Skeletal muscle tissue (tissue), 4 donors: ENCODE measurements around the gene CCNY. TPM values are rescaled to one million over a fixed set of nuclear protein-coding genes. Genes with fewer than 3 reads are reported as not detected.
"Not testable (repeated sequence)": the region's sequence is repeated elsewhere in the genome, so short reads cannot be mapped to it uniquely, and the experiment has no call there.

Source experiments
- H3K27ac ChIP-seq: one replicate; pipeline ENCODE4 v1.7.0; 2013; ENCODE audit warnings: mild to moderate bottlenecking, low read depth, low read length, inconsistent platforms
- H3K27me3 ChIP-seq, 3 donors: one replicate each; pipeline ENCODE4 v1.7.0; 2013; ENCODE audit warnings: low read length in 3 of 3; ENCODE audit not compliant: control insufficient read depth in 3 of 3, insufficient read depth in 3 of 3
- H3K36me3 ChIP-seq, 3 donors: one replicate each; pipeline ENCODE4 v1.7.0; 2013; ENCODE audit warnings: low read length in 3 of 3; ENCODE audit not compliant: control insufficient read depth in 3 of 3, insufficient read depth in 3 of 3
- H3K4me1 ChIP-seq, 3 donors: one replicate each; pipeline ENCODE4 v1.7.0; 2013; ENCODE audit warnings: low read length in 3 of 3, mild to moderate bottlenecking in 3 of 3; ENCODE audit not compliant: control insufficient read depth in 3 of 3, insufficient read depth in 3 of 3
- H3K4me3 ChIP-seq, 3 donors: one replicate each; pipeline ENCODE4 v1.7.0; 2013; ENCODE audit warnings: low read length in 3 of 3
- H3K9ac ChIP-seq, 3 donors: one replicate each; pipeline ENCODE4 v1.7.0; 2013; ENCODE audit warnings: low read length in 3 of 3, mild to moderate bottlenecking in 3 of 3, moderate library complexity in 2 of 3, low read depth in 1 of 3
- H3K9me3 ChIP-seq, 3 donors: one replicate each; pipeline ENCODE4 v1.7.0; 2013; ENCODE audit warnings: low read length in 3 of 3; ENCODE audit not compliant: control insufficient read depth in 3 of 3
- total RNA-seq: library from RNA; depleted of rRNA; stranded (reverse); fragments of >200 nt; gene quantifications from one replicate; pipeline ENCODE4 v1.2.3, GENCODE V29; 2014
- donor health status: Osteomylitis.

CCNY gene
- total RNA-seq, 1 donor from 2014 or later, result 45.9 TPM

DNA sequence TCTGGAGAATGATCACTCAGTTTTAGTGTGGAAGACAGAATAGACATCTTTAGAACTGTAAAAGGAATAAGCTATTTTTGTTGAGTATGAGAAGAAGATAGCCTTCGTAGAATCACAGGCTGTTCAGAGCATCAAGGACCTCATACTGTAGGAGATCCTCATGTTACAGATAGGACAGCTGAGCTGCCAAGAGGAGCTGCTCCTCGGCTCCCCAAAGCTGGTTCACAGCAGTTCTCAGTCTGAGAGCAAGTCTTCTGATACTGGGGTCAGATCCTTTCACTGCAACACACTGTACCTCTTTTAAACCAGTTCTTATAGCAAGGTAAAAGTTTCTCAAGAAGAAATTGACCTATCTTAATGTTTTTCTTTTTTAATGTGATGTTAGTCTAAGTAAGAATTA, 17.1 kb downstream of the CCNY start:
- Histone ChIP-seq H3K27ac (no peak overlapping the region), H3K9ac (no peak overlapping the region), H3K36me3 (no peaks in the 10 kb centered on the region), H3K4me3 (no peak overlapping the region), H3K27me3 (no peaks in the 10 kb centered on the region), H3K4me1 (peaks cover 39 to 48% (median 47%) of the 10 kb centered on the region in 3 donors), H3K9me3 (no peaks in the 10 kb centered on the region)

DNA sequence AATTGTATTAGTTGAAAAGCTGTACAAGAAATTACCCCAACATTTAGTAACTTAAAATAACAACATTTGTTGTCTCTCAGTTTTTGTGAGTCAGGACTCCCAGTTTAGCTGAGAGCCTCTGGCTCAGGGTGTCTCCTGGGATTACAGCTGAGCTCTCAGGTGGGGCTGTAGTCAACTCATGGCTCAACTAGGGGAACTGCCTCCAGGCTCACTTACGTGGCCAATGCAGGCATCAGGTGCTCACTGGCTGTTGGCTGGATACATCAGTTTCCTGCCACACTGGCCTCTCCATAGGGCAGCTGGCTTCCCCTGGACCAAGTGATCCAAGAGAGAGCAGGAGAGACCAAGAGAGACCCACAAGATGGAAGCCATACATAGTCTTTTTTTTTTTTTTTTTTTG, 17.5 kb downstream of the CCNY start:
- Histone ChIP-seq H3K27ac (no peak overlapping the region), H3K4me3 (no peak overlapping the region), H3K4me1 (peaks cover 36 to 48% (median 44%) of the 10 kb centered on the region in 3 donors), H3K36me3 (peaks cover 0 to under 1% (median 0%) of the 10 kb centered on the region in 3 donors), H3K9ac (no peak overlapping the region), H3K9me3 (no peaks in the 10 kb centered on the region), H3K27me3 (no peaks in the 10 kb centered on the region)

DNA sequence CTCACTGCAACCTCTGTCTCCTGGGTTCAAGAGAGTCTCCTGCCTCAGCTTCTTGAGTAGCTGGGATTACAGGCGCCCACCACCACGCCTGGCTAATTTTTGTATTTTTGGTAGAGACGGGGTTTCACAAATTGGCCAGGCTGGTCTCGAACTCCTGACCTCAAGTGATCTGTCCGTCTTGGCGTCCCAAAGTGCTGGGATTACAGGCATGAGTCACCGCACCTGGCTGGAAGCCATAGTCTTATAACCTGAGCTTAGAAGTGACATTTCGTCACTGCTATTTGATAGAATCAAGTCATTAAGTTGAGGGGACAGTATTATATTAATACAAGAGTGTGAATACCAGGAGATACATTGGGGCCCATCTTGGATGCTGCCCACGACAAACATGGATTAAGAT, 17.9 kb downstream of the CCNY start:
- H3K27me3 ChIP-seq, H3K27ac ChIP-seq: not testable (repeated sequence)
- H3K4me1 ChIP-seq, result peaks cover 31 to 46% (median 39%) of the 10 kb centered on the region in 3 donors

DNA sequence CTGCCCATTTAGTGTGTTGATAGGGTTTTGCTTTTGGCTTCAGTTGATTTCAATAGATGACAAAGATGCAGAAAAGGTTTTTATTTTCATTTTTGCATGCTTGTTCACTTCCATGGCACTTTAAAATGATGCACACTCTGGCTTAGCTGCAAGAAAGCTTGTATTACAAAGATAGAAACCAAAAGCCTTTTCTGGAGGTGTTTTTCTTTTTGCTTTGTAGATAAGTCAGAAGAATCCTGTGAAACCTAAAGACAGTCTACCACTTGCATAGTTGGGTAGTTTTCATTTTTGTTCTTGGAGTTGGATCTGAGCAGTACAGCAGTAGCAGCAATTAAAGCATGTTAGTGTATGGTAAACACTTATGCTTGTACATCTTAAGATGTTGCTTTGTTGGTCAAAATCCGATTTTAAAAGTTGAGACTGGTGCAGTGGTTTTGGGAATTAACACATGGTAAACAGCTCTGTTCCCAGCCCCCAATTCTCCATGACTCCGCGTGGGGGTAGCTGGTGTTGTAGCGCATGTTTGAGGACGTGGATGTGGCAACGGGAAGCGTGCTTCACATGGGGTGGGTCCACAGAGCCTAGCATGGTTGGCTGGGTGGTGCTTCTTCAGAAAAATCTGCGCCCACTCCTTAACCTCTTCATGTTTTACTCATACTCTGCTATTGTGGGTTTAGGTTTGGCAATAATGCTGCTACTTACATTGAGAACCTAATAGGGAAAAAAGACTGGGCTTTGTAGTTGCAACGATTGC, 19.8 kb downstream of the CCNY start:
- H3K4me1 ChIP-seq, result peaks cover 19 to 32% (median 24%) of the 10 kb centered on the region in 3 donors

More for the DNA sequence above, 17.9 kb downstream of the CCNY start:
- not testable (repeated sequence) for H3K4me3 ChIP-seq, H3K9me3 ChIP-seq, H3K9ac ChIP-seq, H3K36me3 ChIP-seq

DNA sequence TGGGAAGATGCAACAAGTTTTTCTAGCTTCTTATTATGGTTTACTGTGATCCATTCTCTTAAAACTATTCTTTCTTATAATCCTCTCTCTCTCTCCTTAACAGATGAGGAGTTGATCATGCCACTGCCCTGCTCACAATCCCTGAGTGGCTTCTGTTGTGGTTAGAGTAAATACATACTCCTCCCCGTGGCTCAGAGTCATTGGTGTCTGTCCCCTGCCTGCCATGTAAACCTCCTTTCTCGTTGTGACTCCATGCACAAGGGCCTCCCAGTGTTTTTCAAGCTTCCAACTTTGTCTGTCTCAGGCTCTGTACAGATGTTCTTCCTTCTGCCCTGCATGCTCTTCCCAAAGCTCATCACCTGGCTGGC, 20.4 kb downstream of the CCNY start:
- Histone ChIP-seq H3K36me3 (peaks cover 0 to 3% (median 0%) of the 10 kb centered on the region in 3 donors), H3K27me3 (no peaks in the 10 kb centered on the region), H3K27ac (no peak overlapping the region), H3K9me3 (no peaks in the 10 kb centered on the region), H3K9ac (no peak overlapping the region), H3K4me1 (peaks cover 19 to 31% (median 23%) of the 10 kb centered on the region in 3 donors), H3K4me3 (no peak overlapping the region)

More for the DNA sequence above, 19.8 kb downstream of the CCNY start:
- Histone ChIP-seq H3K27ac (no peak overlapping the region), H3K36me3 (peaks cover 0 to 3% (median 0%) of the 10 kb centered on the region in 3 donors), H3K4me3 (no peak overlapping the region), H3K9me3 (no peaks in the 10 kb centered on the region), H3K9ac (no peak overlapping the region), H3K27me3 (no peaks in the 10 kb centered on the region)

DNA sequence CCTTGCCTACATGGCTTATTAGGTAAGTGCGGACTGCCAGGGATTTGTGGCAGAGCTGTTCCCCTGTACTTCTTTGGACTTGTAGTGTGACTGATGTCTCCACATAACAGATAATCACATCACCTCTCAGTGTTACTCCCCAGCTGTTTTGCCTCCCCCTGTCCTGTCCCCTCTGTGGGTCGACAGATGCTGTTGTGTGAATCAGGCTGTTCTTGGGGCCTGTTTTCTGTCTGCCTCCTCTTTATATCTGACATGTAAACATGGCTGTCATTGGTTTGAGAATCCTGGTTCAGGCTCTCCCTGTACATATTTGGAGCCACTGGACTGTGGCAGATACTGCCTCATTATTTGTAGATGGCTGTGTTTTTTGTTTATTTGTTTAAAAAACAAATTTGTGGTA, 22.7 kb downstream of the CCNY start:
- H3K27me3 ChIP-seq, result no peaks in the 10 kb centered on the region
- no peaks in the 10 kb centered on the region for H3K9me3 ChIP-seq
- no peak overlapping the region for H3K27ac ChIP-seq
- H3K9ac ChIP-seq, result no peak overlapping the region
- H3K4me3 ChIP-seq, result no peak overlapping the region
- peaks cover 0 to 3% (median 0%) of the 10 kb centered on the region in 3 donors for H3K36me3 ChIP-seq
- H3K4me1 ChIP-seq, result peaks cover 6 to 18% (median 6%) of the 10 kb centered on the region in 3 donors

DNA sequence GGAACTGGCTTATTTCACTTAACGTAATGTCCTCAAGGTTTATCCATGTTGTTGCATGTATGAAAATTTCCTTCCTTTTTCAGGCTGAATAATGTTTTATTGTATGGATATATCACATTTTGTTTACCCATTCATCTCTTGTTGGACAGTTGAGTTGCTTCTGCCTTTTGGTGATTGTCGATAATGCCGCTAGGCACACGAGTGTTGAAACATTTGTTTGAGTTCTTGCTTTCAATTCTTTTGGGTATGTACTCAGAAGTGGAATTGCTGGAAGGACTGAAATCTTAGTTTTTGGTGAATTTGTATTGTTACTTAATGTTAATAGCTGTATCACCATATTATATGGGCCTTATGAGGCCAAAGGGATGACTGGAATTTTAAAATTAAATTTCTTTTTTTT, 23.6 kb downstream of the CCNY start:
- peaks cover 4 to 14% (median 4%) of the 10 kb centered on the region in 3 donors for H3K4me1 ChIP-seq
- H3K27ac ChIP-seq, result no peak overlapping the region
- H3K9me3 ChIP-seq, result no peaks in the 10 kb centered on the region
- no peak overlapping the region for H3K9ac ChIP-seq
- no peak overlapping the region for H3K4me3 ChIP-seq
- H3K27me3 ChIP-seq, result no peaks in the 10 kb centered on the region
- H3K36me3 ChIP-seq, result peaks cover 0 to 3% (median 0%) of the 10 kb centered on the region in 3 donors

DNA sequence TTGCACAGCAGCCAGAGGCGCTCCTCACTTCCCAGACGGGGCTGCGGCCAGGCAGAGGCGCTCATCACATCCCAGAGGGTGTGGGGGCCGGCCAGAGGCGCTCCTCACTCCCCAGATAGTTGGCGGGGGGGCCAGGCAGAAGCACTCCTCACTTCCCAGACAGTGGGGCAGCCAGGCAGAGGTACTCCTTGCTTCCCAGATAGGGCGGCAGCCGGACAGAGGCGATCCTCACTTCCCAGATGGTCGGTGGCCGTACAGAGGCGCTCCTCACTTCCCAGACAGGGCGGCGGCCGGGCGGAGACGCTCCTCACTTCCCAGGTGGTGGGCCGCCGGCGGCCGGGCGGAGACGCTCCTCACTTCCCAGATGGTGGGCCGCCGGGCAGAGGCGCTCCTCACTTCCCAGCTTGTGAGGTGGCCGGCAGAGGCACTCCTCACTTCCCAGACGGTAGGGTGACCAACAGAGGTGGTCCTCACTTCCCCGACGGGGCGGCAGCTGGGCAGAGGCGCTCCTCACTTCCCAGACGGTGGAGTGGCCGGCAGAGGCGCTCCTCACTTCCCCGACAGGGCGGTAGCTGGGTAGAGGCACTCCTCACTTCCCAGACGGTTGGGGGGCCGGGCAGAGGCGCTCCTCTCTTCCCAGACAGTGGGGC, 26.5 kb downstream of the CCNY start:
- no peaks in the 10 kb centered on the region for H3K27me3 ChIP-seq
- no peak overlapping the region for H3K9ac ChIP-seq
- H3K9me3 ChIP-seq, result no peaks in the 10 kb centered on the region
- H3K36me3 ChIP-seq, result peaks cover 0 to 3% (median 0%) of the 10 kb centered on the region in 3 donors
- H3K4me3 ChIP-seq, result no peak overlapping the region
- peaks cover under 1 to 16% (median 15%) of the 10 kb centered on the region in 3 donors for H3K4me1 ChIP-seq
- no peak overlapping the region for H3K27ac ChIP-seq

DNA sequence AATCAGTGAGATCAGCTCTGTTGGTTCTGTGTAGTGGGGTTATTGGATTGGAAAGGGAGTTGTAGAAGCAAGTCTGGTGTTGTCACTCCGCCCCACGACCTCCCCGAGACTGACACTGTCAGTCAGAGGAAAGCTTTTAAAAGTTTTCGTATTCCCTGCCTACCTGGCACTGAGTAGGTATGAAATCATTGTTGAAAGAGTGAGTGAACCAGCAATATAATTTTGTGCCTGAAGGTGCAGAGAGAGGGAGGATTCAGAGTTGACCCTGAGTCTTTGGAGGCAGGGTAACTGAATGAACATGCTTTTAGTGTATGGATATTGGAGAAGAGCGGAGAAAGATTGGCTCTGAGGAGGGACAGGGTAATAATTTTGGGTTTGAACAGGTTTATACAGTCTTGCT, 27.3 kb downstream of the CCNY start:
- peaks cover 0 to 3% (median 0%) of the 10 kb centered on the region in 3 donors for H3K36me3 ChIP-seq
- H3K4me1 ChIP-seq, result peaks cover 8 to 20% (median 18%) of the 10 kb centered on the region in 3 donors
- H3K9me3 ChIP-seq, result no peaks in the 10 kb centered on the region
- no peak overlapping the region for H3K27ac ChIP-seq
- H3K4me3 ChIP-seq, result no peak overlapping the region
- no peaks in the 10 kb centered on the region for H3K27me3 ChIP-seq
- H3K9ac ChIP-seq, result no peak overlapping the region

DNA sequence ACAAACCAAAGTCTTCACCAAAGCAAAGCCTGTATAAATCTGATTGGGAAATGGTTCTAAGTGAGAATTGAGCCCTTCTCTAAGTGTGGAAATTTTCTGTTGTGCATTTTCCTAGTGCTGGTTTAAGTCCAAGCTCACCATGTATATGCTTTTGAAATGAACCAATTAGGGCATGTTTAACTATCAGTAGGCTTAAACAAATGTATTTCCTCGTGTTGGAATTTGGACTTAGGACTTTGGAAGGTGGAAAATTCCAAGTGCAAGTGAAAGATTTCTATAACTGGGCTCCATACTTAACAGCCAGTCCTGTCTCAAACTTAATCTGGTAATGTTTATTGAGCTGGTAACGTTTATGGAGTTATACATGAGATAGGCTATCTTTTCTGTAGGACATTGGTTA, 28.5 kb downstream of the CCNY start:
- Histone ChIP-seq H3K9ac (no peak overlapping the region), H3K36me3 (no peaks in the 10 kb centered on the region), H3K4me3 (no peak overlapping the region), H3K27ac (no peak overlapping the region), H3K4me1 (peaks cover 16 to 26% (median 20%) of the 10 kb centered on the region in 3 donors), H3K27me3 (no peaks in the 10 kb centered on the region), H3K9me3 (no peaks in the 10 kb centered on the region)
